ENCODE results near the gene WDR17.

The WDR17 gene

DNA sequence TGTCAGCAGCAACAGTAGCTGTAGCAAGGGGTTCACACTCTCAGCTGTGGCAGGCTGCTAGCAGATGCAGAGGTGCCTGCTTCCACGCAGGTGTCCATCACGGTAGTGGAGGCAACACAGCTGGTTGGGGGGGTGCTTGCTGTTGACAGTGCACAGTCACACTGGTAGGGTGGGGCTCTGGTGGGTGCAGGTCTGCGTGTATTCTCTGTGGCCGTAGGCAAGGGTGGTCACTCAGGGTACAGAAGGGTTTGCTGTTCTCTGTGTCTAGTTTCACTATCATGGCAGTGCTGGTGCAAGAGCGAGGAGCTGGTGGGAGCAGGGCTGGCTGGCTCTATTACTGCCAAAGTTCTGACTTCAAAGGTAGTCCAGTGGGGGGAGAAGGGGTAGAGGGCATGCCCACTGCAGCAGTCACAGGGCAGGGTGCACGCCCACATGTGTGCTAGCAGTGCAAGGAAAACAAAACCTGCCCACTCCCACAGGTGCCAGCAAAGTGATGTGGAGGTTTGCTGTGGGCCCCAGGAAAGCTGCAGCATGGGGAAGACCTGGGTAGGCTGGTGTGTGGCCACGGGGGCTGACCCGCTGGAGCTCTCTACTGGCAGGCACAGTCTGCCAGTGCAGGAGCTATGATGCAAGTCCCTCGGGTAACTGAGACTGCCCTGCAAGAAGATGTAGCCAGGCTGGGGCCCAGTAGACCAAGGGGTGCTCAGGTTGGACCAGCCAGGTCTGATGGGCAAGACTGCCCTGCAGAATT lies 21.6 kb upstream of the WDR17 start:
- Histone ChIP-seq H3K27ac (ENCODE audit: low read depth, low read length) (no peak overlapping the region), H3K36me3 (ENCODE audit: insufficient read depth, low read length) (no peaks in the 10 kb centered on the region), H3K9me3 (ENCODE audit: low read length) (no peaks in the 10 kb centered on the region), H3K9ac (ENCODE audit: low read length) (no peak overlapping the region), H3K4me1 (ENCODE audit: insufficient read depth, low read length) (no peaks in the 10 kb centered on the region), H3K4me3 (ENCODE audit: low read depth in 1 of 2, low read length in 2 of 2) (no peak overlapping the region), H3K27me3 (ENCODE audit: control insufficient read depth in 1 of 2, insufficient read depth in 2 of 2, low read length in 2 of 2) (no peaks in the 10 kb centered on the region)

- Histone ChIP-seq H3K4me3 (ENCODE audit: low read depth in 1 of 2, low read length in 2 of 2) (no peak overlapping the region), H3K27me3 (ENCODE audit: control insufficient read depth in 1 of 2, insufficient read depth in 2 of 2, low read length in 2 of 2) (no peaks in the 10 kb centered on the region), H3K4me1 (ENCODE audit: insufficient read depth, low read length) (no peaks in the 10 kb centered on the region), H3K9me3 (ENCODE audit: low read length) (no peaks in the 10 kb centered on the region), H3K9ac (ENCODE audit: low read length) (no peak overlapping the region), H3K36me3 (ENCODE audit: insufficient read depth, low read length) (no peaks in the 10 kb centered on the region), H3K27ac (ENCODE audit: low read depth, low read length) (no peak overlapping the region)
Measured at GRCh38 chr4:176044589-176044951, 21.1 kb upstream of the WDR17 start.

GRCh38 chr4:176048631-176049030 lies 17.0 kb upstream of the WDR17 start:
- Histone ChIP-seq H3K4me1 (ENCODE audit: insufficient read depth, low read length) (no peaks in the 10 kb centered on the region), H3K9ac (ENCODE audit: low read length) (no peak overlapping the region), H3K9me3 (ENCODE audit: low read length) (no peaks in the 10 kb centered on the region), H3K4me3 (ENCODE audit: low read depth in 1 of 2, low read length in 2 of 2) (no peak overlapping the region), H3K27ac (ENCODE audit: low read depth, low read length) (no peak overlapping the region), H3K36me3 (ENCODE audit: insufficient read depth, low read length) (no peaks in the 10 kb centered on the region), H3K27me3 (ENCODE audit: control insufficient read depth in 1 of 2, insufficient read depth in 2 of 2, low read length in 2 of 2) (no peaks in the 10 kb centered on the region)

- H3K9ac ChIP-seq (ENCODE audit: low read length) = no peak overlapping the region
- no peaks in the 10 kb centered on the region for H3K27me3 ChIP-seq (ENCODE audit: control insufficient read depth in 1 of 2, insufficient read depth in 2 of 2, low read length in 2 of 2)
- H3K9me3 ChIP-seq (ENCODE audit: low read length) = no peaks in the 10 kb centered on the region
- H3K4me1 ChIP-seq (ENCODE audit: insufficient read depth, low read length) = no peaks in the 10 kb centered on the region
- no peak overlapping the region for H3K27ac ChIP-seq (ENCODE audit: low read depth, low read length)
- H3K4me3 ChIP-seq (ENCODE audit: low read depth in 1 of 2, low read length in 2 of 2) = no peak overlapping the region
- H3K36me3 ChIP-seq (ENCODE audit: insufficient read depth, low read length) = no peaks in the 10 kb centered on the region
Measured at GRCh38 chr4:176052744-176053143, 12.9 kb upstream of the WDR17 start.

DNA sequence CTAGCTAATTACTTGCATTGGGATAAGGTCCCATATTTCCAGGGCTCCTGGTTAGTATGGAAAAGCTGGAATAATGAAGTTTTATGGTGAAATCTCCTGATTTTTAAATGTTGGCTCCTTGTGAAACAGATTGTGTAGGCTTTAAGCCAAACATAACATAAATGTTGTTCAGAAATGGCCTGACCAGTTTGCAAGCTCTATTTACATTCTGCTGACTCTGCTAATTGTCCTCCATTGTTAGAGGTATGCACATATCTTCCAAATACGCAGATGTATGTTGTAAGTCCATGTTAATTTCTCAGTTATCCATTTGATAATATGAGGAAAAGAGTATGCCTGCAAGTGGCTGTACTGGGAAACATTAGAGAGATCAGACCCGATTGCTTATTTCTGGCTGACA lies 11.9 kb upstream of the WDR17 start:
- H3K4me1 ChIP-seq (ENCODE audit: insufficient read depth, low read length) = no peaks in the 10 kb centered on the region
- no peaks in the 10 kb centered on the region for H3K9me3 ChIP-seq (ENCODE audit: low read length)
- H3K36me3 ChIP-seq (ENCODE audit: insufficient read depth, low read length) = no peaks in the 10 kb centered on the region
- no peak overlapping the region for H3K4me3 ChIP-seq (ENCODE audit: low read depth in 1 of 2, low read length in 2 of 2)
- no peak overlapping the region for H3K27ac ChIP-seq (ENCODE audit: low read depth, low read length)
- no peaks in the 10 kb centered on the region for H3K27me3 ChIP-seq (ENCODE audit: control insufficient read depth in 1 of 2, insufficient read depth in 2 of 2, low read length in 2 of 2)
- H3K9ac ChIP-seq (ENCODE audit: low read length) = no peak overlapping the region

DNA sequence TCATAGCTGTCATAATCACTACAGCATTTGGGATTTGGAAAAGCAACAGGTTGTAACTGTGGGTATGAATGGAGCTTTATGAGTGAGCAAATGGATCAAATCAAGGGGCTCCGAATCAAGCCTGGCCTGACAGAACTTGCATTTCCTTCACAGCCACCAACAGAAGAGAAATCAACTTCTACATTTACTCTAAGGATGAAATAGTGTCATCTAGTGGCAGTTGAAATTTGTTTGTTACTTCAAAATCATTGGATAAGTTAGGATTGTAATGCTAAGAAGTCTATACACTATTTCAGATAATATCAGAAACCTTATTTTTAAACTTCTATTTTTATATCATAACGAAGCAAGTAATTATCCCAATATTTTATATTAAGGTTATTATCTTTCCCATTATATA lies 10.7 kb upstream of the WDR17 start:
- H3K27me3 ChIP-seq (ENCODE audit: control insufficient read depth in 1 of 2, insufficient read depth in 2 of 2, low read length in 2 of 2) = no peaks in the 10 kb centered on the region
- no peak overlapping the region for H3K4me3 ChIP-seq (ENCODE audit: low read depth in 1 of 2, low read length in 2 of 2)
- no peak overlapping the region for H3K27ac ChIP-seq (ENCODE audit: low read depth, low read length)
- H3K4me1 ChIP-seq (ENCODE audit: insufficient read depth, low read length) = no peaks in the 10 kb centered on the region
- no peak overlapping the region for H3K9ac ChIP-seq (ENCODE audit: low read length)
- H3K9me3 ChIP-seq (ENCODE audit: low read length) = no peaks in the 10 kb centered on the region
- H3K36me3 ChIP-seq (ENCODE audit: insufficient read depth, low read length) = no peaks in the 10 kb centered on the region

- Histone ChIP-seq H3K27ac (ENCODE audit: low read depth, low read length) (no peak overlapping the region), H3K36me3 (ENCODE audit: insufficient read depth, low read length) (no peaks in the 10 kb centered on the region), H3K9ac (ENCODE audit: low read length) (no peak overlapping the region), H3K4me3 (ENCODE audit: low read depth in 1 of 2, low read length in 2 of 2) (no peak overlapping the region), H3K9me3 (ENCODE audit: low read length) (no peaks in the 10 kb centered on the region), H3K27me3 (ENCODE audit: control insufficient read depth in 1 of 2, insufficient read depth in 2 of 2, low read length in 2 of 2) (no peaks in the 10 kb centered on the region), H3K4me1 (ENCODE audit: insufficient read depth, low read length) (no peaks in the 10 kb centered on the region)
Measured at GRCh38 chr4:176063718-176064117, 1.9 kb upstream of the WDR17 start.

- Histone ChIP-seq H3K4me1 (ENCODE audit: insufficient read depth, low read length) (no peaks in the 10 kb centered on the region), H3K27ac (ENCODE audit: low read depth, low read length) (no peak overlapping the region), H3K36me3 (ENCODE audit: insufficient read depth, low read length) (no peaks in the 10 kb centered on the region), H3K27me3 (ENCODE audit: control insufficient read depth in 1 of 2, insufficient read depth in 2 of 2, low read length in 2 of 2) (no peaks in the 10 kb centered on the region), H3K9ac (ENCODE audit: low read length) (no peak overlapping the region), H3K4me3 (ENCODE audit: low read depth in 1 of 2, low read length in 2 of 2) (no peak overlapping the region), H3K9me3 (ENCODE audit: low read length) (no peaks in the 10 kb centered on the region)
Measured at GRCh38 chr4:176064539-176064938, 1.1 kb upstream of the WDR17 start.

DNA sequence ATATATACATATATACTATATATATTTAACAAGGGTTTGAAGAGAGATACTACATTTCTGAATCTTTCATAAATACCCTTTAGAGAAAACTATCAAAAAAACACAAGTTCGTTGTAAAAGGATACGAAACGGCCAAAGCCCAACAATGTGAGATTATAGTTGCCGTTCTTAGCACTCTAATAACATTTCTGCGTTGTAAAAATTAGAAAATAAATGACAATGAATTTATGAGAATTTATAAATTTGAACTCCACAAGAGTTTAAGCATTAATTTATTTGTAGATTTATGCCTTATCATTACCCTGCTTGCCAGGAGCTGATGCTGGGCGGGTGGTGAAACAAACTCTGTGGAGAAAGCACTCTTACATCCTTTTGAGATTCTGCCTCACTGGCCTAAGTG lies 1.1 kb downstream of the WDR17 start:
- Histone ChIP-seq H3K27me3 (ENCODE audit: control insufficient read depth in 1 of 2, insufficient read depth in 2 of 2, low read length in 2 of 2) (no peaks in the 10 kb centered on the region), H3K4me1 (ENCODE audit: insufficient read depth, low read length) (no peaks in the 10 kb centered on the region), H3K36me3 (ENCODE audit: insufficient read depth, low read length) (no peaks in the 10 kb centered on the region), H3K4me3 (ENCODE audit: low read depth in 1 of 2, low read length in 2 of 2) (no peak overlapping the region), H3K9ac (ENCODE audit: low read length) (no peak overlapping the region), H3K9me3 (ENCODE audit: low read length) (no peaks in the 10 kb centered on the region), H3K27ac (ENCODE audit: low read depth, low read length) (no peak overlapping the region)

DNA sequence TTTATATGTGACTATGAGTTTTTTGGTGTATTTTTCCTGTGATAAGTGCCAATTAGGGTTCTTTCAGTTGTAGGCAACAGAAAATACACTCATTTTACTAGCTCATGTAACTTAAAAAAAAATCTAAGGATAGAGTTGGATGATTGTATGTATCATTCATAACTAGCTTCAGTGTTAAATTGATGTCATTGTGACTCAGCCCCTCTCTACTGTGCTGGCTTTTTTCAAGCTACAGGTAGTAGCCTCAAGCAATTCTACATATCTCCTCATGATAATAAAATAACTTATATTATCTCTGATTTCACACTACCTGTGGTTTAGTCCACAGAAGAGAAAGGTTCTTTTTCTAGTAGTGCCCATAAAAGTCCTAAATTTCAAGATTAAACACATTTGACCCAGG lies 11.9 kb downstream of the WDR17 start:
- Histone ChIP-seq H3K9ac (ENCODE audit: low read length) (no peak overlapping the region), H3K4me1 (ENCODE audit: insufficient read depth, low read length) (no peaks in the 10 kb centered on the region), H3K27ac (ENCODE audit: low read depth, low read length) (no peak overlapping the region), H3K27me3 (ENCODE audit: control insufficient read depth in 1 of 2, insufficient read depth in 2 of 2, low read length in 2 of 2) (no peaks in the 10 kb centered on the region), H3K36me3 (ENCODE audit: insufficient read depth, low read length) (no peaks in the 10 kb centered on the region), H3K9me3 (ENCODE audit: low read length) (no peaks in the 10 kb centered on the region), H3K4me3 (ENCODE audit: low read depth in 1 of 2, low read length in 2 of 2) (no peak overlapping the region)

DNA sequence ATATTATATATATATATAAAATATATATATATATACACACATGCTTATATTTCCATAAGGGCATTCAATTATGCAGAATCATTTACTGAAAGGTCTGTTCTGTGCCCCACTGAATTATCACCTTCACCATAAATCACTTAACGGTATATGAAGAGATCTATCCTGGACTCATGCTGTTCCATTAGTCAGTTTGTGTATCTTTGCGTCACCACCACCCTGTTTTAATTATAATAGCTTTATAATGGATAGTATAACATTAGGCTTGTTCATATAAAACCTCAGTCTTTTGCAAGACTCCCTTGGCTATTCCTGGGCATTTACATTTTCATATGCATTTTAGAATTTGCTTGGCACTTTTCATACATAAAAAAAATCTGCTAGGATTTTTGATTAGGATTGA lies 19.1 kb downstream of the WDR17 start:
- Histone ChIP-seq H3K4me3 (ENCODE audit: low read depth in 1 of 2, low read length in 2 of 2) (no peak overlapping the region), H3K4me1 (ENCODE audit: insufficient read depth, low read length) (no peaks in the 10 kb centered on the region), H3K27ac (ENCODE audit: low read depth, low read length) (no peak overlapping the region), H3K36me3 (ENCODE audit: insufficient read depth, low read length) (no peaks in the 10 kb centered on the region), H3K9ac (ENCODE audit: low read length) (no peak overlapping the region), H3K27me3 (ENCODE audit: control insufficient read depth in 1 of 2, insufficient read depth in 2 of 2, low read length in 2 of 2) (no peaks in the 10 kb centered on the region), H3K9me3 (ENCODE audit: low read length) (no peaks in the 10 kb centered on the region)

DNA sequence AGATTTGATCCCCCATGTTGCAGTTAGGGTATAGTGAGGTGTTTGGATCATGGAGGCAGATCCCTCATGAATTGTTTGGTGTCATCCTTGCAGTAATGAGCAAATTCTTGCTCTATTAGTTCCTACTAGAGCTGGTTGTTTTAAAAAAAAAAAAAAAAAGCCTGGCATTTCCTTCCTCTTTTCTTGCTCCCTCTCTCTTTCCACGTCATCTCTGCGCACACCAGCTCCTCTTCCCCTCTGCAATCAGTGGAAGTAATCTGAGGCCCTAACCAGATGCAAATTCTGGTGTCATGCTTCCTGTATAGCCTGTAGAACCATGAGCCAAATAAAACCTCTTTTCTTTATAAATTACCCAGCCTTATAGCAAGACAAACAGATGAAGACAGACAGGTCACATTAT lies 24.5 kb downstream of the WDR17 start:
- Histone ChIP-seq H3K9me3 (ENCODE audit: low read length) (no peaks in the 10 kb centered on the region), H3K36me3 (ENCODE audit: insufficient read depth, low read length) (no peaks in the 10 kb centered on the region), H3K27ac (ENCODE audit: low read depth, low read length) (no peak overlapping the region), H3K4me3 (ENCODE audit: low read depth in 1 of 2, low read length in 2 of 2) (no peak overlapping the region), H3K4me1 (ENCODE audit: insufficient read depth, low read length) (no peaks in the 10 kb centered on the region), H3K27me3 (ENCODE audit: control insufficient read depth in 1 of 2, insufficient read depth in 2 of 2, low read length in 2 of 2) (no peaks in the 10 kb centered on the region), H3K9ac (ENCODE audit: low read length) (no peak overlapping the region)
